ENCODE data around the gene MARK2. TPM values are rescaled to one million over a fixed set of nuclear protein-coding genes. Genes with fewer than 3 reads are reported as not detected.
A peak's percentile ranks its signal among the peaks of the same experiment; 100 is the strongest.

The MARK2 gene
- total and polyA plus RNA-seq, 2 of the 8 experiments (the other 6 are each of a cell fraction or from before 2014, with no cell fraction given), result 19.3 to 58.5 TPM

DNA sequence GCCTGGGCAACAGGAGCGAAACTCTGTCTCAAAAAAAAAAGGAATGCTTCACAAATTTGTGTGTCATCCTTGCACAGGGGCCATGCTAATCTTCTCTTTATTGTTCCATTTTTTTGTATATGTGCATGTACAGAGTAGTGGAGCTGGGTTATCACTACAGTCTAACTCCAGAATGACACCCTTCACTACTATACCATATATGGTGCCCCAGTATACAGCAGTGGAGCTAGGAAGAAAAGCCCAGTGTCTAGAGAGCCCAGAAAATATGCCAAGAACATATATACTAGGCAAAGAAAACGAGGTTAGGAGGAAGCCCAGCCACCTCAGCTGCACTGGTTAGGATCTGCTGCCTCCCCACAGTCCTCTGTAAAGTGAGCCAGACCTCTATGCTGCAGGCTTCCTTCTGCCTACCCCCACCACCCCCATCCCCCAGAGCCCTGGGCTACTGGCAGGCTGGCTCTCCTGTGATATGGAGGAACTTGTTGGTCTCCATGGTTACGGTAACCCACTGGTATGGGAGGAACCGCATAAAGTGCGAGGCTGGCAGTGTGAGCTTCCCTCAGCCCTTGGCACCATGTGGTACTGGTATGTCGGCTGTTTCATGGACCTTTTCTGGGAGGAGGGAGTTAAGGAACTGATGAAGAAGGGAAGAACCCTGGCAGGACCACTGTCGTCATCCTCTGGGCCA is 43.8 kb downstream of the MARK2 start (continued):
- TF ChIP-seq, protein P1, sequence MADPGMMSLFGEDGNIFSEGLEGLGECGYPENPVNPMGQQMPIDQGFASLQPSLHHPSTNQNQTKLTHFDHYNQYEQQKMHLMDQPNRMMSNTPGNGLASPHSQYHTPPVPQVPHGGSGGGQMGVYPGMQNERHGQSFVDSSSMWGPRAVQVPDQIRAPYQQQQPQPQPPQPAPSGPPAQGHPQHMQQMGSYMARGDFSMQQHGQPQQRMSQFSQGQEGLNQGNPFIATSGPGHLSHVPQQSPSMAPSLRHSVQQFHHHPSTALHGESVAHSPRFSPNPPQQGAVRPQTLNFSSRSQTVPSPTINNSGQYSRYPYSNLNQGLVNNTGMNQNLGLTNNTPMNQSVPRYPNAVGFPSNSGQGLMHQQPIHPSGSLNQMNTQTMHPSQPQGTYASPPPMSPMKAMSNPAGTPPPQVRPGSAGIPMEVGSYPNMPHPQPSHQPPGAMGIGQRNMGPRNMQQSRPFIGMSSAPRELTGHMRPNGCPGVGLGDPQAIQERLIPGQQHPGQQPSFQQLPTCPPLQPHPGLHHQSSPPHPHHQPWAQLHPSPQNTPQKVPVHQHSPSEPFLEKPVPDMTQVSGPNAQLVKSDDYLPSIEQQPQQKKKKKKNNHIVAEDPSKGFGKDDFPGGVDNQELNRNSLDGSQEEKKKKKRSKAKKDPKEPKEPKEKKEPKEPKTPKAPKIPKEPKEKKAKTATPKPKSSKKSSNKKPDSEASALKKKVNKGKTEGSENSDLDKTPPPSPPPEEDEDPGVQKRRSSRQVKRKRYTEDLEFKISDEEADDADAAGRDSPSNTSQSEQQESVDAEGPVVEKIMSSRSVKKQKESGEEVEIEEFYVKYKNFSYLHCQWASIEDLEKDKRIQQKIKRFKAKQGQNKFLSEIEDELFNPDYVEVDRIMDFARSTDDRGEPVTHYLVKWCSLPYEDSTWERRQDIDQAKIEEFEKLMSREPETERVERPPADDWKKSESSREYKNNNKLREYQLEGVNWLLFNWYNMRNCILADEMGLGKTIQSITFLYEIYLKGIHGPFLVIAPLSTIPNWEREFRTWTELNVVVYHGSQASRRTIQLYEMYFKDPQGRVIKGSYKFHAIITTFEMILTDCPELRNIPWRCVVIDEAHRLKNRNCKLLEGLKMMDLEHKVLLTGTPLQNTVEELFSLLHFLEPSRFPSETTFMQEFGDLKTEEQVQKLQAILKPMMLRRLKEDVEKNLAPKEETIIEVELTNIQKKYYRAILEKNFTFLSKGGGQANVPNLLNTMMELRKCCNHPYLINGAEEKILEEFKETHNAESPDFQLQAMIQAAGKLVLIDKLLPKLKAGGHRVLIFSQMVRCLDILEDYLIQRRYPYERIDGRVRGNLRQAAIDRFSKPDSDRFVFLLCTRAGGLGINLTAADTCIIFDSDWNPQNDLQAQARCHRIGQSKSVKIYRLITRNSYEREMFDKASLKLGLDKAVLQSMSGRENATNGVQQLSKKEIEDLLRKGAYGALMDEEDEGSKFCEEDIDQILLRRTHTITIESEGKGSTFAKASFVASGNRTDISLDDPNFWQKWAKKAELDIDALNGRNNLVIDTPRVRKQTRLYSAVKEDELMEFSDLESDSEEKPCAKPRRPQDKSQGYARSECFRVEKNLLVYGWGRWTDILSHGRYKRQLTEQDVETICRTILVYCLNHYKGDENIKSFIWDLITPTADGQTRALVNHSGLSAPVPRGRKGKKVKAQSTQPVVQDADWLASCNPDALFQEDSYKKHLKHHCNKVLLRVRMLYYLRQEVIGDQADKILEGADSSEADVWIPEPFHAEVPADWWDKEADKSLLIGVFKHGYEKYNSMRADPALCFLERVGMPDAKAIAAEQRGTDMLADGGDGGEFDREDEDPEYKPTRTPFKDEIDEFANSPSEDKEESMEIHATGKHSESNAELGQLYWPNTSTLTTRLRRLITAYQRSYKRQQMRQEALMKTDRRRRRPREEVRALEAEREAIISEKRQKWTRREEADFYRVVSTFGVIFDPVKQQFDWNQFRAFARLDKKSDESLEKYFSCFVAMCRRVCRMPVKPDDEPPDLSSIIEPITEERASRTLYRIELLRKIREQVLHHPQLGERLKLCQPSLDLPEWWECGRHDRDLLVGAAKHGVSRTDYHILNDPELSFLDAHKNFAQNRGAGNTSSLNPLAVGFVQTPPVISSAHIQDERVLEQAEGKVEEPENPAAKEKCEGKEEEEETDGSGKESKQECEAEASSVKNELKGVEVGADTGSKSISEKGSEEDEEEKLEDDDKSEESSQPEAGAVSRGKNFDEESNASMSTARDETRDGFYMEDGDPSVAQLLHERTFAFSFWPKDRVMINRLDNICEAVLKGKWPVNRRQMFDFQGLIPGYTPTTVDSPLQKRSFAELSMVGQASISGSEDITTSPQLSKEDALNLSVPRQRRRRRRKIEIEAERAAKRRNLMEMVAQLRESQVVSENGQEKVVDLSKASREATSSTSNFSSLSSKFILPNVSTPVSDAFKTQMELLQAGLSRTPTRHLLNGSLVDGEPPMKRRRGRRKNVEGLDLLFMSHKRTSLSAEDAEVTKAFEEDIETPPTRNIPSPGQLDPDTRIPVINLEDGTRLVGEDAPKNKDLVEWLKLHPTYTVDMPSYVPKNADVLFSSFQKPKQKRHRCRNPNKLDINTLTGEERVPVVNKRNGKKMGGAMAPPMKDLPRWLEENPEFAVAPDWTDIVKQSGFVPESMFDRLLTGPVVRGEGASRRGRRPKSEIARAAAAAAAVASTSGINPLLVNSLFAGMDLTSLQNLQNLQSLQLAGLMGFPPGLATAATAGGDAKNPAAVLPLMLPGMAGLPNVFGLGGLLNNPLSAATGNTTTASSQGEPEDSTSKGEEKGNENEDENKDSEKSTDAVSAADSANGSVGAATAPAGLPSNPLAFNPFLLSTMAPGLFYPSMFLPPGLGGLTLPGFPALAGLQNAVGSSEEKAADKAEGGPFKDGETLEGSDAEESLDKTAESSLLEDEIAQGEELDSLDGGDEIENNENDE (IDR thresholded peaks at IDR 0.05; ENCODE audit: insufficient replicate concordance, low read length), result no peak
- TF ChIP-seq CBX8 (IDR thresholded peaks at IDR 0.05; ENCODE audit: borderline replicate concordance, low read depth, low read length) (no peak), KDM5A (IDR thresholded peaks at IDR 0.05; ENCODE audit: low read length) (no peak), SUZ12 (IDR thresholded peaks at IDR 0.05; ENCODE audit: low read length) (no peak), SP4 (IDR thresholded peaks at IDR 0.05; ENCODE audit: low read length) (no peak), NRF1 (IDR thresholded peaks at IDR 0.05; ENCODE audit: low read depth, low read length) (no peak), CEBPB (IDR thresholded peaks at IDR 0.05; ENCODE audit: low read depth, low read length) (no peak), TEAD4 (IDR thresholded peaks at IDR 0.05; ENCODE audit: low read depth, low read length) (0 out of 2 replicates have a peak, but pooled peaks have one; percentile 20), POU5F1 (IDR thresholded peaks at IDR 0.05; ENCODE audit: low read depth, low read length) (no peak), EGR1 (IDR thresholded peaks at IDR 0.05; ENCODE audit: borderline replicate concordance, low read depth, low read length) (no peak), MAFK (IDR thresholded peaks at IDR 0.05; ENCODE audit: low read depth, low read length) (no peak), YY1 (IDR thresholded peaks at IDR 0.05; ENCODE audit: low read depth, low read length) (peak; percentile 56; the same call in 1 of the 2 replicates)
